Testis (tissue), 2 donors: ENCODE results near the gene STX1B.

Source experiments
- POLR2A ChIP-seq: fragments of 450-650 bp; IDR thresholded peaks from one replicate; pipeline ENCODE4 v1.6.1; 2017; ENCODE audit warnings: antibody characterized with exemption, mild to moderate bottlenecking, moderate library complexity
- TF ChIP-seq, protein P1 (sequence below), 3 experiments: fragments of 450-650 bp in 2 of 3; fragments of 200-600 bp in 1 of 3; sonication (generic) in 1 of 3; IDR thresholded peaks; one replicate each; pipeline ENCODE4 v1.5.1; 2016 to 2019; ENCODE audit warnings: antibody characterized with exemption in 3 of 3, mild to moderate bottlenecking in 2 of 3, moderate library complexity in 1 of 3

DNA sequence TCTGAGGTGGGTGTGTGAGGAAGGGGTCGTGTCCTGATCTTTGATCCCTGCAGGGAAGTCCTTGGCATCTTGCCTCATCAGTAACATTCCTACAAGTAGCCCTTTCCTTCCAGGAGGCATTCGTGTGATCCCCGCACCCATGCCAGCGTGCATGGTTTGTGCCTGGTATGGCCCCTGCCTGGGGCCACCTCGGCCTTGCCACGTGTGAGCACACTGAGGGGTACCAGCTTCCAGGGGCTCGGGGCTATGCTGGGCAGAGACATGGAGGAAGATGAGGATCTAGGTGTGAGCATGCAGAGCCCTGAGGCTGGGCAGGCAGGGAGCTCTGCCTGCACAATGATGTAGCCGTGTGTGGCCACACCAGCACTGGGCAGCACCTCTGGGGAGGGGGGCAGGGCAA, 19.4 kb downstream of the STX1B start:
- TF ChIP-seq, protein P1, sequence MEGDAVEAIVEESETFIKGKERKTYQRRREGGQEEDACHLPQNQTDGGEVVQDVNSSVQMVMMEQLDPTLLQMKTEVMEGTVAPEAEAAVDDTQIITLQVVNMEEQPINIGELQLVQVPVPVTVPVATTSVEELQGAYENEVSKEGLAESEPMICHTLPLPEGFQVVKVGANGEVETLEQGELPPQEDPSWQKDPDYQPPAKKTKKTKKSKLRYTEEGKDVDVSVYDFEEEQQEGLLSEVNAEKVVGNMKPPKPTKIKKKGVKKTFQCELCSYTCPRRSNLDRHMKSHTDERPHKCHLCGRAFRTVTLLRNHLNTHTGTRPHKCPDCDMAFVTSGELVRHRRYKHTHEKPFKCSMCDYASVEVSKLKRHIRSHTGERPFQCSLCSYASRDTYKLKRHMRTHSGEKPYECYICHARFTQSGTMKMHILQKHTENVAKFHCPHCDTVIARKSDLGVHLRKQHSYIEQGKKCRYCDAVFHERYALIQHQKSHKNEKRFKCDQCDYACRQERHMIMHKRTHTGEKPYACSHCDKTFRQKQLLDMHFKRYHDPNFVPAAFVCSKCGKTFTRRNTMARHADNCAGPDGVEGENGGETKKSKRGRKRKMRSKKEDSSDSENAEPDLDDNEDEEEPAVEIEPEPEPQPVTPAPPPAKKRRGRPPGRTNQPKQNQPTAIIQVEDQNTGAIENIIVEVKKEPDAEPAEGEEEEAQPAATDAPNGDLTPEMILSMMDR (IDR thresholded peaks at IDR 0.05) = no peak
- TF ChIP-seq POLR2A = no peak
